ENCODE measurements around the gene ALOX15B. TPM values are rescaled to one million over a fixed set of nuclear protein-coding genes. Genes with fewer than 3 reads are reported as not detected.

Gene ALOX15B
- total RNA-seq, 1 experiment from 2014 or later, result not detected

- DNase-seq, result no peak
- BruUV-seq (replicated peaks), result no TSS peak
- CTCF ChIA-PET, result no interaction called here
- intact Hi-C loops (cut with micrococcal nuclease; ENCODE audit: unreplicated experiment), result no loop called here
- TF ChIP-seq, protein P1, sequence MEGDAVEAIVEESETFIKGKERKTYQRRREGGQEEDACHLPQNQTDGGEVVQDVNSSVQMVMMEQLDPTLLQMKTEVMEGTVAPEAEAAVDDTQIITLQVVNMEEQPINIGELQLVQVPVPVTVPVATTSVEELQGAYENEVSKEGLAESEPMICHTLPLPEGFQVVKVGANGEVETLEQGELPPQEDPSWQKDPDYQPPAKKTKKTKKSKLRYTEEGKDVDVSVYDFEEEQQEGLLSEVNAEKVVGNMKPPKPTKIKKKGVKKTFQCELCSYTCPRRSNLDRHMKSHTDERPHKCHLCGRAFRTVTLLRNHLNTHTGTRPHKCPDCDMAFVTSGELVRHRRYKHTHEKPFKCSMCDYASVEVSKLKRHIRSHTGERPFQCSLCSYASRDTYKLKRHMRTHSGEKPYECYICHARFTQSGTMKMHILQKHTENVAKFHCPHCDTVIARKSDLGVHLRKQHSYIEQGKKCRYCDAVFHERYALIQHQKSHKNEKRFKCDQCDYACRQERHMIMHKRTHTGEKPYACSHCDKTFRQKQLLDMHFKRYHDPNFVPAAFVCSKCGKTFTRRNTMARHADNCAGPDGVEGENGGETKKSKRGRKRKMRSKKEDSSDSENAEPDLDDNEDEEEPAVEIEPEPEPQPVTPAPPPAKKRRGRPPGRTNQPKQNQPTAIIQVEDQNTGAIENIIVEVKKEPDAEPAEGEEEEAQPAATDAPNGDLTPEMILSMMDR (IDR thresholded peaks at IDR 0.05; ENCODE audit: unreplicated experiment), result no peak
- no peaks in the 10 kb centered on the region for H3K4me1 Mint-ChIP-seq (ENCODE audit: low read depth, unreplicated experiment)
- no peak overlapping the region for H3K27ac Mint-ChIP-seq (ENCODE audit: unreplicated experiment)
- H3K9me3 Mint-ChIP-seq (ENCODE audit: low read depth, unreplicated experiment), result no peaks in the 10 kb centered on the region
- peaks cover 66% of the 10 kb centered on the region for H3K27me3 Mint-ChIP-seq (ENCODE audit: unreplicated experiment)
- H3K36me3 Mint-ChIP-seq (ENCODE audit: insufficient read depth, unreplicated experiment), result no peaks in the 10 kb centered on the region
- no peak overlapping the region for H3K4me3 Mint-ChIP-seq (ENCODE audit: low read depth, unreplicated experiment)
Measured at GRCh38 chr17:8002721-8003593, 35.9 kb upstream of the ALOX15B start.

DNA sequence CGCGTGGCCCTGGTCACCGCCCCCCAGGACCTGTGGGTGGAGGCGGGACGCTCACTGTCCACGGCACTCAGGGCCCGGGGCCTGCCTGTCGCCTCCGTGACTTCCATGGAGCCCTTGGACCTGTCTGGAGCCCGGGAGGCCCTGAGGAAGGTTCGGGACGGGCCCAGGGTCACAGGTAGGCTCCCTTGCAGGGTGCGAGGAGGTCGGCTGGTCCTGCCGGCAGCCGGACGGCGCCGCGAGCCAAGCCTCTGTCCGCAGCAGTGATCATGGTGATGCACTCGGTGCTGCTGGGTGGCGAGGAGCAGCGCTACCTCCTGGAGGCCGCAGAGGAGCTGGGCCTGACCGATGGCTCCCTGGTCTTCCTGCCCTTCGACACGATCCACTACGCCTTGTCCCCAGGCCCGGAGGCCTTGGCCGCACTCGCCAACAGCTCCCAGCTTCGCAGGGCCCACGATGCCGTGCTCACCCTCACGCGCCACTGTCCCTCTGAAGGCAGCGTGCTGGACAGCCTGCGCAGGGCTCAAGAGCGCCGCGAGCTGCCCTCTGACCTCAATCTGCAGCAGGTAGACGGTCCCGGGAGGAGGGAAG is 35.2 kb upstream of the ALOX15B start:
- no peaks in the 10 kb centered on the region for H3K36me3 Mint-ChIP-seq (ENCODE audit: insufficient read depth, unreplicated experiment)

GRCh38 chr17:8004899-8005298 is 34.0 kb upstream of the ALOX15B start:
- Mint-ChIP-seq H3K36me3 (ENCODE audit: insufficient read depth, unreplicated experiment) (no peaks in the 10 kb centered on the region), H3K4me3 (ENCODE audit: low read depth, unreplicated experiment) (no peak overlapping the region), H3K4me1 (ENCODE audit: low read depth, unreplicated experiment) (no peaks in the 10 kb centered on the region), H3K9me3 (ENCODE audit: low read depth, unreplicated experiment) (no peaks in the 10 kb centered on the region), H3K27me3 (ENCODE audit: unreplicated experiment) (peaks cover 75% of the 10 kb centered on the region), H3K27ac (ENCODE audit: unreplicated experiment) (no peak overlapping the region)
- no TSS peak for BruUV-seq (replicated peaks)
- CTCF ChIA-PET, result no interaction called here
- TF ChIP-seq, protein P1 (IDR thresholded peaks at IDR 0.05; ENCODE audit: unreplicated experiment), result no peak
- DNase-seq, result no peak
- intact Hi-C loops (cut with micrococcal nuclease; ENCODE audit: unreplicated experiment), result no loop called here

More for the DNA sequence above, 35.2 kb upstream of the ALOX15B start:
- Mint-ChIP-seq H3K4me3 (ENCODE audit: low read depth, unreplicated experiment) (no peak overlapping the region), H3K27me3 (ENCODE audit: unreplicated experiment) (peaks cover 74% of the 10 kb centered on the region), H3K4me1 (ENCODE audit: low read depth, unreplicated experiment) (no peaks in the 10 kb centered on the region), H3K9me3 (ENCODE audit: low read depth, unreplicated experiment) (no peaks in the 10 kb centered on the region), H3K27ac (ENCODE audit: unreplicated experiment) (no peak overlapping the region)
- BruUV-seq (replicated peaks), result no TSS peak
- no peak for DNase-seq
- intact Hi-C loops (cut with micrococcal nuclease; ENCODE audit: unreplicated experiment), result no loop called here
- TF ChIP-seq, protein P1 (IDR thresholded peaks at IDR 0.05; ENCODE audit: unreplicated experiment), result no peak
- CTCF ChIA-PET, result no interaction called here

DNA sequence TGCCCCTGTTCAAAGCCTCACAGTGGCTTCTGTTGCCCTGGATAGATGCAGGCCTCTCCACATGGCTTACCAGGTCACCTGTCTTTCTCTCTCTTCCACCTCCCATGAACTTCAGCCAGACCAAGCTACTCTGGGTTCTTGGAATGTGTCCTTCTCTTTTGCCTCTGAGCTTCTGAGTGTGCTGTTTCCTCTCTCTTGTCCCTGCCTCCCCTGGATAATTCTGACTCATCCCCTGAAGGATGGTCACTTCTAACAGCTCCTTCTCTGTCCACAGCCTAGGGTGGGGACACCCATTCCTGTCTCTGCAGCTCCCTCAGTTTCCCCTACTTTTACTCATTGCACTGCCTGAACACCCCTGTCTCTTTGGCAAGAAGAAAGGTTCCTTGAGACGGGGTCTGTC is 33.5 kb upstream of the ALOX15B start:
- H3K4me3 Mint-ChIP-seq (ENCODE audit: low read depth, unreplicated experiment), result no peak overlapping the region
- DNase-seq, result no peak
- CTCF ChIA-PET, result no interaction called here

More for the DNA sequence above, 33.5 kb upstream of the ALOX15B start:
- Mint-ChIP-seq H3K4me1 (ENCODE audit: low read depth, unreplicated experiment) (no peaks in the 10 kb centered on the region), H3K27me3 (ENCODE audit: unreplicated experiment) (peaks cover 75% of the 10 kb centered on the region), H3K9me3 (ENCODE audit: low read depth, unreplicated experiment) (no peaks in the 10 kb centered on the region), H3K27ac (ENCODE audit: unreplicated experiment) (no peak overlapping the region), H3K36me3 (ENCODE audit: insufficient read depth, unreplicated experiment) (no peaks in the 10 kb centered on the region)
- no TSS peak for BruUV-seq (replicated peaks)
- TF ChIP-seq, protein P1 (IDR thresholded peaks at IDR 0.05; ENCODE audit: unreplicated experiment), result no peak
- intact Hi-C loops (cut with micrococcal nuclease; ENCODE audit: unreplicated experiment), result no loop called here
